ENCODE results near the gene ROBO2.

DNA sequence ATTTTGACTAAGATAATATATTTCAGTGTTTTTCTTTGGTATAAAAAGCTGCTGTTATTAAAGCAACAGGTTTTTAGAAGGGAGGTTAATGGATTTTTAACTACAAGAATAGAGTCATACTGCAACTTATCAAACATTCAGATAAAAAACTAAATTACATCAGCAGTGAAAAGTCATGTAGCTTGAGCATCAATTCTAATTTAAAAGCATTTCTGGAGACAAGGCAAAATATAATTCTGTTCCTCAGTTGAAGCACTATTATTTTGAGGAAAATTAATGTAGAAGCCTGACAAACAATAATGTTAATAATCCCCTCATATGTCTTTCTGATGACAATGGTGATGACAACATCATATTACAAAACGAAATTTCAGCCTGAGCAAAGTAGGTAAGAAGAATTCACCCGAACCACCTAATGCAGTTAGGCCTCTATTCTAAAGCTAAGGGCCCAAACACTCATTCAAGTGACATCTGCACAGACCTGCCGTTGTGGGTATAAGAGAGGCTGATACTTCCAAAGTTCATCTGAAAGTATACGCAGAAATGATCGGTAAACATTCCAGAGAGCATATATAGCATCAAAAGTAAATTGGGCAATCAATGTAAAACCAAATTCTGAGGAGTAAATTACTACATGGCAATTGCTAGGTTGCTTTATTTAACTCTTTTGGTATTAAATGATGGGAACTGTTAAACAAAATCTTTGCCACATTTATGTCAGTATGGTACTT is 12.8 kb upstream of the ROBO2 start:
- TF ChIP-seq, protein P1, sequence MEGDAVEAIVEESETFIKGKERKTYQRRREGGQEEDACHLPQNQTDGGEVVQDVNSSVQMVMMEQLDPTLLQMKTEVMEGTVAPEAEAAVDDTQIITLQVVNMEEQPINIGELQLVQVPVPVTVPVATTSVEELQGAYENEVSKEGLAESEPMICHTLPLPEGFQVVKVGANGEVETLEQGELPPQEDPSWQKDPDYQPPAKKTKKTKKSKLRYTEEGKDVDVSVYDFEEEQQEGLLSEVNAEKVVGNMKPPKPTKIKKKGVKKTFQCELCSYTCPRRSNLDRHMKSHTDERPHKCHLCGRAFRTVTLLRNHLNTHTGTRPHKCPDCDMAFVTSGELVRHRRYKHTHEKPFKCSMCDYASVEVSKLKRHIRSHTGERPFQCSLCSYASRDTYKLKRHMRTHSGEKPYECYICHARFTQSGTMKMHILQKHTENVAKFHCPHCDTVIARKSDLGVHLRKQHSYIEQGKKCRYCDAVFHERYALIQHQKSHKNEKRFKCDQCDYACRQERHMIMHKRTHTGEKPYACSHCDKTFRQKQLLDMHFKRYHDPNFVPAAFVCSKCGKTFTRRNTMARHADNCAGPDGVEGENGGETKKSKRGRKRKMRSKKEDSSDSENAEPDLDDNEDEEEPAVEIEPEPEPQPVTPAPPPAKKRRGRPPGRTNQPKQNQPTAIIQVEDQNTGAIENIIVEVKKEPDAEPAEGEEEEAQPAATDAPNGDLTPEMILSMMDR (IDR thresholded peaks at IDR 0.05): no peak
- TF ChIP-seq POLR2A (IDR thresholded peaks at IDR 0.05): no peak

Measured in esophagus squamous epithelium (tissue), 4 donors.